SK-N-SH treated with all-trans-retinoic acid at 6 μM for 48 hours (cell line): ENCODE data around the gene ATP2B3.

Experiments
- ATAC-seq: fragments of 200-7000 bp; cut with Tn5 transposase; 3 replicates; pipeline ENCODE4 v1.9.1; 2020; ENCODE audit warnings: mild to moderate bottlenecking, moderate library complexity
- BACH2 ChIP-seq: fragments of 250-450 bp; sonication (Bioruptor Pico); IDR thresholded peaks from 2 replicates; pipeline ENCODE4 v1.9.0; 2021; ENCODE audit warnings: mild to moderate bottlenecking, borderline replicate concordance
- ESRRG ChIP-seq: fragments of 250-450 bp; sonication (Bioruptor Pico); IDR thresholded peaks from 2 replicates; pipeline ENCODE4 v1.6.1; 2021; ENCODE audit warnings: mild to moderate bottlenecking
- GLIS3 ChIP-seq: fragments of 250-450 bp; sonication (Bioruptor Pico); IDR thresholded peaks from 2 replicates; pipeline ENCODE4 v1.5.0; 2020; ENCODE audit warnings: mild to moderate bottlenecking, moderate library complexity
- ISL1 ChIP-seq: fragments of 250-450 bp; sonication (Bioruptor Pico); IDR thresholded peaks from 2 replicates; pipeline ENCODE4 v2.1.2; 2022; ENCODE audit warnings: mild to moderate bottlenecking, moderate library complexity
- OSR1 ChIP-seq: fragments of 250-450 bp; sonication (Bioruptor Pico); IDR thresholded peaks from 2 replicates; pipeline ENCODE4 v1.8.0; 2022; ENCODE audit warnings: moderate library complexity, mild to moderate bottlenecking, inconsistent platforms
- PATZ1 ChIP-seq: fragments of 250-450 bp; sonication (Bioruptor Pico); IDR thresholded peaks from 2 replicates; pipeline ENCODE4 v1.8.0; 2020; ENCODE audit warnings: mild to moderate bottlenecking, moderate library complexity, borderline replicate concordance
- POU6F1 ChIP-seq: fragments of 250-450 bp; sonication (Bioruptor Pico); IDR thresholded peaks from 2 replicates; pipeline ENCODE4 v1.8.0; 2021; ENCODE audit warnings: low read depth, mild to moderate bottlenecking, moderate library complexity, borderline replicate concordance
- PPARA ChIP-seq: fragments of 250-450 bp; sonication (Bioruptor Pico); IDR thresholded peaks from 2 replicates; pipeline ENCODE4 v1.5.0; 2020; ENCODE audit warnings: mild to moderate bottlenecking, borderline replicate concordance
- RARB ChIP-seq: fragments of 250-450 bp; sonication (Bioruptor Pico); IDR thresholded peaks from 2 replicates; pipeline ENCODE4 v1.8.0; 2021; ENCODE audit warnings: mild to moderate bottlenecking, moderate library complexity
- SNAI2 ChIP-seq: fragments of 250-450 bp; sonication (Bioruptor Pico); IDR thresholded peaks from 2 replicates; pipeline ENCODE4 v1.5.0; 2020; ENCODE audit warnings: mild to moderate bottlenecking, moderate library complexity
- TCF4 ChIP-seq: fragments of 250-450 bp; sonication (Bioruptor Pico); IDR thresholded peaks from 2 replicates; pipeline ENCODE4 v1.8.0; 2021; ENCODE audit warnings: mild to moderate bottlenecking, moderate library complexity, borderline replicate concordance
- TOX ChIP-seq: fragments of 250-450 bp; sonication (Bioruptor Pico); IDR thresholded peaks from 2 replicates; pipeline ENCODE4 v1.8.0; 2021; ENCODE audit warnings: mild to moderate bottlenecking, moderate library complexity, borderline replicate concordance
- ZC3H10 ChIP-seq: fragments of 250-450 bp; sonication (Bioruptor Pico); IDR thresholded peaks from 2 replicates; pipeline ENCODE4 v1.5.1; 2021; ENCODE audit warnings: mild to moderate bottlenecking, moderate library complexity
- ZFP3 ChIP-seq: fragments of 250-450 bp; sonication (Bioruptor Pico); IDR thresholded peaks from 2 replicates; pipeline ENCODE4 v1.5.0; 2020; ENCODE audit warnings: mild to moderate bottlenecking, moderate library complexity
- ZFP30 ChIP-seq: fragments of 450-650 bp; formaldehyde crosslinking; IDR thresholded peaks from 2 replicates; pipeline ENCODE4 v1.5.0; 2022; ENCODE audit warnings: mild to moderate bottlenecking, moderate library complexity
- ZNF565 ChIP-seq: fragments of 450-650 bp; formaldehyde crosslinking; conservative IDR thresholded peaks from 2 replicates; pipeline ENCODE4 v1.5.0; 2020; ENCODE audit warnings: low read depth, mild to moderate bottlenecking, moderate library complexity
- ZNF70 ChIP-seq: fragments of 450-650 bp; formaldehyde crosslinking; IDR thresholded peaks from 2 replicates; pipeline ENCODE4 v1.5.0; 2020; ENCODE audit warnings: mild to moderate bottlenecking, moderate library complexity
- ZNF8 ChIP-seq: fragments of 450-650 bp; formaldehyde crosslinking; IDR thresholded peaks from 2 replicates; pipeline ENCODE4 v1.5.0; 2020; ENCODE audit warnings: mild to moderate bottlenecking, moderate library complexity
- TF ChIP-seq, protein P1 (sequence below): fragments of 250-450 bp; sonication (Bioruptor Pico); IDR thresholded peaks from 2 replicates; pipeline ENCODE4 v1.5.0; 2020; ENCODE audit warnings: mild to moderate bottlenecking, moderate library complexity
- TF ChIP-seq, protein P2 (sequence below): fragments of 250-450 bp; sonication (Bioruptor Pico); IDR thresholded peaks from 2 replicates; pipeline ENCODE4 v1.5.1; 2020; ENCODE audit warnings: low read depth, mild to moderate bottlenecking, moderate library complexity

Gene ATP2B3

GRCh38 chrX:153547195-153547594 is 29.8 kb downstream of the ATP2B3 start:
- TF ChIP-seq OSR1 (CRISPR knock-in tag): no peak
- TF ChIP-seq ZNF70: no peak
- TF ChIP-seq PATZ1 (CRISPR knock-in tag): no peak
- no peak for TF ChIP-seq ISL1 (CRISPR knock-in tag)
- TF ChIP-seq ZFP30 (CRISPR knock-in tag): no peak
- no peak for TF ChIP-seq ZFP3 (CRISPR knock-in tag)
- no peak for TF ChIP-seq PPARA (CRISPR knock-in tag)
- TF ChIP-seq ZNF565 (CRISPR knock-in tag): no peak
- TF ChIP-seq, protein P1, sequence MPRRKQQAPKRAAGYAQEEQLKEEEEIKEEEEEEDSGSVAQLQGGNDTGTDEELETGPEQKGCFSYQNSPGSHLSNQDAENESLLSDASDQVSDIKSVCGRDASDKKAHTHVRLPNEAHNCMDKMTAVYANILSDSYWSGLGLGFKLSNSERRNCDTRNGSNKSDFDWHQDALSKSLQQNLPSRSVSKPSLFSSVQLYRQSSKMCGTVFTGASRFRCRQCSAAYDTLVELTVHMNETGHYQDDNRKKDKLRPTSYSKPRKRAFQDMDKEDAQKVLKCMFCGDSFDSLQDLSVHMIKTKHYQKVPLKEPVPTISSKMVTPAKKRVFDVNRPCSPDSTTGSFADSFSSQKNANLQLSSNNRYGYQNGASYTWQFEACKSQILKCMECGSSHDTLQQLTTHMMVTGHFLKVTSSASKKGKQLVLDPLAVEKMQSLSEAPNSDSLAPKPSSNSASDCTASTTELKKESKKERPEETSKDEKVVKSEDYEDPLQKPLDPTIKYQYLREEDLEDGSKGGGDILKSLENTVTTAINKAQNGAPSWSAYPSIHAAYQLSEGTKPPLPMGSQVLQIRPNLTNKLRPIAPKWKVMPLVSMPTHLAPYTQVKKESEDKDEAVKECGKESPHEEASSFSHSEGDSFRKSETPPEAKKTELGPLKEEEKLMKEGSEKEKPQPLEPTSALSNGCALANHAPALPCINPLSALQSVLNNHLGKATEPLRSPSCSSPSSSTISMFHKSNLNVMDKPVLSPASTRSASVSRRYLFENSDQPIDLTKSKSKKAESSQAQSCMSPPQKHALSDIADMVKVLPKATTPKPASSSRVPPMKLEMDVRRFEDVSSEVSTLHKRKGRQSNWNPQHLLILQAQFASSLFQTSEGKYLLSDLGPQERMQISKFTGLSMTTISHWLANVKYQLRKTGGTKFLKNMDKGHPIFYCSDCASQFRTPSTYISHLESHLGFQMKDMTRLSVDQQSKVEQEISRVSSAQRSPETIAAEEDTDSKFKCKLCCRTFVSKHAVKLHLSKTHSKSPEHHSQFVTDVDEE: no peak
- TF ChIP-seq ZNF8 (CRISPR knock-in tag): no peak
- TF ChIP-seq BACH2 (CRISPR knock-in tag): no peak
- no peak for TF ChIP-seq GLIS3 (CRISPR knock-in tag)
- TF ChIP-seq ZC3H10 (CRISPR knock-in tag): no peak
- TF ChIP-seq SNAI2: no peak
- TF ChIP-seq, protein P2, sequence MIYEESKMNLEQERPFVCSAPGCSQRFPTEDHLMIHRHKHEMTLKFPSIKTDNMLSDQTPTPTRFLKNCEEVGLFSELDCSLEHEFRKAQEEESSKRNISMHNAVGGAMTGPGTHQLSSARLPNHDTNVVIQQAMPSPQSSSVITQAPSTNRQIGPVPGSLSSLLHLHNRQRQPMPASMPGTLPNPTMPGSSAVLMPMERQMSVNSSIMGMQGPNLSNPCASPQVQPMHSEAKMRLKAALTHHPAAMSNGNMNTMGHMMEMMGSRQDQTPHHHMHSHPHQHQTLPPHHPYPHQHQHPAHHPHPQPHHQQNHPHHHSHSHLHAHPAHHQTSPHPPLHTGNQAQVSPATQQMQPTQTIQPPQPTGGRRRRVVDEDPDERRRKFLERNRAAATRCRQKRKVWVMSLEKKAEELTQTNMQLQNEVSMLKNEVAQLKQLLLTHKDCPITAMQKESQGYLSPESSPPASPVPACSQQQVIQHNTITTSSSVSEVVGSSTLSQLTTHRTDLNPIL (CRISPR knock-in tag): no peak

GRCh38 chrX:153549231-153549630 is 31.8 kb downstream of the ATP2B3 start:
- no peak for ATAC-seq
- TF ChIP-seq RARB (CRISPR knock-in tag) (no peak), ZFP30 (CRISPR knock-in tag) (no peak), PPARA (CRISPR knock-in tag) (no peak), BACH2 (CRISPR knock-in tag) (no peak)
- TF ChIP-seq, protein P2 (CRISPR knock-in tag): no peak

More at GRCh38 chrX:153547195-153547594, 29.8 kb downstream of the ATP2B3 start:
- no peak for ATAC-seq

- TF ChIP-seq ISL1 (CRISPR knock-in tag): no peak
- TF ChIP-seq BACH2 (CRISPR knock-in tag): no peak
- TF ChIP-seq POU6F1 (CRISPR knock-in tag): no peak
- TF ChIP-seq, protein P2 (CRISPR knock-in tag): no peak
- TF ChIP-seq ZFP3 (CRISPR knock-in tag): no peak
- TF ChIP-seq TCF4 (CRISPR knock-in tag): no peak
- TF ChIP-seq TOX (CRISPR knock-in tag): no peak
- TF ChIP-seq ZNF565 (CRISPR knock-in tag): no peak
- TF ChIP-seq ESRRG (CRISPR knock-in tag): no peak
- 0 out of 3 replicates have a peak, but pooled peaks have one; percentile 11 for ATAC-seq
Observed at GRCh38 chrX:153549807-153550206, 32.4 kb downstream of the ATP2B3 start.
